HG03097 (cell line): ENCODE results near the gene ITGBL1.

Experiments used
- ATAC-seq: cut with Tn5 transposase; IDR thresholded peaks from one replicate; pipeline ENCODE4 v1.9.1; 2021; ENCODE audit not compliant: unreplicated experiment, low FRiP score

The ITGBL1 gene

DNA sequence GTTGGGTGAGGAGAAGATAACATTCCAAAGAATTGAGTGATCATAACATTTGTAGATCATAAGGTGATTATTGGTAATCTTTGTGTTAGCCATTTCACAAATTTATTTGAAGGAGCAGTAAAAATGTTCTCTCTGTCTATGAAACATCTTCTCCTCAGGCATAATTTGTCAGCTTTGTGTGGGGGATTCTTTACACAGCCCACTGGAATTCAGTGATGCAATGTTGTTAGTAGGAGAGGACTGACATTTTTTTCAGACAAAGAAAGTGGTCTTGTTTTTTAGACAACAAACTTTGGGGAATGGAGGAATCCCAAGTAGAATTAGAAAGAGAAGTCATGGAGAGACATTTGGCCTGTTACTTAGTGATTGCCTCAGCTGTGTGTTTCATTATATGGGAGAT lies 100.3 kb downstream of the ITGBL1 start:
- no peak for ATAC-seq

DNA sequence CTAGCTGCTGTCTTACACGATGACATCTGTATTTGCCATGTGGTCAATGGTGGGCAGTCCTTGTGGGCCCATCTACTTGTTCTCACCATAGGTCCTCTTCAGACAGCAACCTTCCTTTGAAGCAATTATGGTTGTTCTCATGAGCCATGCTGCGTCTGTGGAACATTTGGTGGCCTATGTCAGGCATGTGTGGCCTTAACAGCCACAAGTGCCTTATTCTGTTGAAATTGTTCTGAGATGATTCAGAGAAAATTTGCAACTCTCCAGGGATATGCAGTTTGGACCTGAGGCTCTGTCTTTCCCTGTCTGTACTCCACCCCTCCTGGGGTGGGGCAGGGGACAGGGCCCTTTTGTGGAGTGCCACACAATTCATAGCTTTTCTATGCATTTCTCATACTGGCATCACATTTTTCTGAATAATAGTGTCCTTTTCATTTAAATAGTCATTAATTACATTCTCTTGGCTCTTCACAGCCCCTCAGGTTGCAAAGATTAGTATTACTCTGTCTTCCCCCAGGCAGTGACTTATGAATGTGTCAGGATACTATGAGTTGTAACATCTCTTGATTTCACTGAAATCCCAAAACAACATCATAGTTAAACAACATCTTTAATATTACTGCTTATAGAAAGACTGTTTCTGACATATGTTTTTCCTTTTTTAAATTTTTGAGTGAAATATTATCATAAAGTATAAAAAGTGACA lies 102.1 kb downstream of the ITGBL1 start:
- no peak for ATAC-seq

DNA sequence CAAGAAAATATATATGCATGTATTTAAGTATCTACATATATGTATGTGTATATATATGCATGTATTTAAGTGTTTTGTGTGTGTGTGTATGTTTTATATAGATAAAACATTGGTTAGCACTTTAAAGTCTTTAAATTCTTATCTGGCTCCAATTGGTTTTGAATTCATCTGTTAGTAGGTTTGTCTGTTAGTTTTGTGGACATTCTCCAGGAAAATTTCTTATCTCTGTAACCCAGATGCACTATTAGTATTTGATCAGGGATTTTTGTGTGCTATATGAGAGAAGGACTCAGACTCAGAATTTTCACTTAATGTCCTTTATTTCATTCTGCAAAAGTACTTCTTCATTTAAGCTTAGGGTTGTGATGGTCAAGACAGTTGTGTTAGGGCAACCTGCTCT lies 103.1 kb downstream of the ITGBL1 start:
- no peak for ATAC-seq

GRCh38 chr13:101556676-101557123 lies 104.2 kb downstream of the ITGBL1 start:
- no peak for ATAC-seq

DNA sequence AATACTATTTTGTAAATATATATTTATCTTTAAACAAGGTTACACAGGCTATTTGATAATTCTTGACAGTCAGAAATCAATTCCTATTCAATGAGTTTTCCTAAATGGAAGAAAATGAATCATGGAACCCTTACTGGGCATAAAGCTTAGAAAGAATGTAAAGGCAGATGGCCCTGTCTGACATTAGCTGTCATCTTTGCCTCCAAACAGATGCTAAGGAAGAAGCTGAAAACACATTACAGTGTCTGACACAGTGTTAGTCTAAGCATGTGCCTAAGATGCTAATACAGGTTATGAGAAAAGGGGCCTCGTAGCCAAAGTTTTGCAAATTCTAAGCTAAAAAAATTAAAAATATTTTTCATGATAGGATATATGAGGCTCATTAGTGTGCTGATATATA lies 112.8 kb downstream of the ITGBL1 start:
- no peak for ATAC-seq

DNA sequence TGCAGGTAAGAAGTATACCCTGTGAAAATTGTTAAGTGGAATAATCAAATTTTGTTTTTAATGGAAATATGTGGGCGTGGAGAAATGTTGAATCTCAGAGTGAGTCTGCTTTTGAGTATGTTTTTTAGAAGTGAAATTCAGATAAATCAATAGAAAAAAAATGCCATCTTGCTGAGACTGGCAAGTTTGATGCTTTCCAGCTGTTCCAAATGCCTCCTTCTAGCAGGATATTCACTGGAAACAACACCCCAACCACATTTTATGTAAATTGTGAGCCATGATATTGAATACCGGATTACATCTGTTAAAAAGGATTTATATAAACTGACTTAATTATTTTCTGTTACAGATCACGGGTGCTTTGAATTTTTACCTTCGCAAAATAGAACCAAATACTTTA lies 115.4 kb downstream of the ITGBL1 start:
- ATAC-seq, result no peak

DNA sequence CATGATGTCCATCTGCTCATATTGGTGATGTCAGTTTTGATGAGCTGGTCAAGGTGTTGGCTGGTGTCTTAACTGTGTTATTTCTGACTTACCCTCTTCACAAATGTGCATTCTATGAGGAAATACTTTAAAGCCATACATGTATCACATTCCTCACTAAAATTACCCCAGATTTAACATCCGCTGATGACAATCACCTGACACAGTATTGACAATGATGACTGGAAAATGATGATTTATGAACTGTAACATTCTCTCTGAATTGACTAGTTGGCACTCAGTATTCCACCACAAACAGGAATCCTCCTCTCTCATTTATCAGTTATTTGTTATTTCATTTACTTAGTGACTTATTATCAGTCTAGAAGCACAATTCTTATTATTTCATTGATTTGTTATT lies 117.3 kb downstream of the ITGBL1 start:
- ATAC-seq, result no peak

DNA sequence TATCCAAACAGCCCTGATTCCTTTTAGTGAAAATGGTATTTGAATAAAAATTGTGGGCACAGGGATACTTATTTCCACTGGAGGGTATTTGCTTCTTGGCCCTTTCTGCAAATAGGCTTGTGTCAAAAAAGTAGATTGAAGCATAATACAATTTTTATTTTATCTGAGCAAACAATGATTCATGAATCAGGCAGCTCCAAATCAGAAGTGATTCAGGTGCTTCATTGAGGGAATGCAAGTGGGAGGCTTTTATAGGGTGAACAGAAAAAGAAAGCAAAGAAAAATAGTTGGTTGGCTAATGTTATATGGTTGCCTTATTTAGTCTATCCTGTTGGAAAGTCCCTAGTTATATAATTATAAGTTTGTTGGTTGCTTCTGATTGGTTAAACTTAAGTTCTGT lies 117.9 kb downstream of the ITGBL1 start:
- ATAC-seq, result no peak

DNA sequence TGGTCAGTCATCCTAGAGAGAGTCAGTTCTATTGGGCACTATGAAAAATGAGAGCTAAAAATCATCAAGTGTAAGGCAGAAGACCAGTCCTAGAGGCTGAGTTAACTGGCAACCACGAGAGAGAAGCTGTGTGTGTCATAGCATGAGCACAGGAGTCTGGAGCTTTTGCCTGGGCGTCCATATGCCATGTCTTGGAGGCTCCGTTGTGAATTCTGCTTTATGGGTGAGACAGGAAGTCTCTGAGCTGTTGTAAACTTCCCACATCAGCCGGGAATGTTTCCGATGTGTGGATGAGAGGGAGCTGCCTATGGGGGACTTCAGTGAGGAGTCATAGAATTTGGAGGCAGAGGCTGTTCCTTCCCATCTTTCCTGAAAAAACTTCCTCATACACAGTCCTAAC lies 120.0 kb downstream of the ITGBL1 start:
- ATAC-seq, result no peak

DNA sequence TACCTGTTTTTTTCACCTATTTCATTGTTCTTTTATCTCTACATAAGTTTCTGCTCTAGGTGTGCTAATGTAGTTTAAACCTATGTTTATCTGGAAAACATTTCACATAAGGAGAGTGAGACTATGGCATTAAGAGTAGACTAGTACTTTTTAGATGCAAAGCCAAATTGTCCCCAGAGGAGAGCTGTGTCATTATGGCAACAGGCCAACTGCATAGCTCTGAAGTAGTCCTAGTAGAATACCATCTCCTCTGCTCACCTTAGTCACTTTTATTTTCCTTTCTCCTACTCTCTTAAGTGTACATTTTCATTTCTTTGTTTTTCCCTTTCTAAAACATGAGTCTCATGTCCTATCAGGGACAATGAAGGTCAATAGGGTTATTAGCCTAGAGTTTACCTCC lies 123.1 kb downstream of the ITGBL1 start:
- ATAC-seq, result no peak

DNA sequence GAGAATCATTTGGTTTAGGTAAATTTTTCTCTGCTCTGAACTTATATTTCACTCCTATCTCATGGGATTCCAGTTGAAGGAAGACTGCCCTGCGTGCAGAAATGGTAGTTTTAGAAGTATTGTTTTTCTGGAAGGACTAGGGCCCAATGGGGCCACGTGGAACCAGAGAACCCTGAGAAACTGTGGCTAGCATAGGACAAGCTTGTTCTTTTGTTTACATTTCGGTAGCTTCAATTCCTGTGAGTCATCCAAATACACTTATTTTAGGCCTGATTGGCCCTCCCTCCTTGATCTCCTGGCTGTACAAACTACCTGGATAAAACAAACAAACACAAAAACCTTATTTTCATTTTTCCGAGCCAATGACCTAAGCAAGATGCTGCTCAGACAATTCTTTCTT lies 124.0 kb downstream of the ITGBL1 start:
- no peak for ATAC-seq

GRCh38 chr13:101576977-101577376 lies 124.5 kb downstream of the ITGBL1 start:
- ATAC-seq, result no peak

- ATAC-seq, result no peak
Observed at GRCh38 chr13:101579281-101579802, 126.9 kb downstream of the ITGBL1 start.

DNA sequence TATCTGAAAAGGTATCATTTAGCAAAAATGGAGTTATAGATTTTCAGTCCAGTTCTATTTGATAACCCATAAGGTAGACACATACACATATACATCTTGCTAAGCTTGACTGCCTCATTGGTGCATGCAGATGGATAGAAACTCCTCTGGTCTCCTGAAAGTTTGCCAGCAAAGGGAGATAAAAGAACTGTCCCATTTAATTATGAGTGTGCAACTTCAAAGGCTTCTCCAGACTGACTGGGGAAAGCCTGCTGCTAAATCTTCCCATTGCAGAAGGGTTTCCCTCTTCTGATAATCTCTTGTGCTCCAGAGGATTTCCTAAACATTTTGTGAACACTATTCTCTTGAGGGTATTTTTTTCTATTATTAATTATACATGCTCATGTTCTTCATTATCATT lies 131.9 kb downstream of the ITGBL1 start:
- ATAC-seq, result no peak

GRCh38 chr13:101590479-101590878 lies 138.0 kb downstream of the ITGBL1 start:
- ATAC-seq, result no peak

DNA sequence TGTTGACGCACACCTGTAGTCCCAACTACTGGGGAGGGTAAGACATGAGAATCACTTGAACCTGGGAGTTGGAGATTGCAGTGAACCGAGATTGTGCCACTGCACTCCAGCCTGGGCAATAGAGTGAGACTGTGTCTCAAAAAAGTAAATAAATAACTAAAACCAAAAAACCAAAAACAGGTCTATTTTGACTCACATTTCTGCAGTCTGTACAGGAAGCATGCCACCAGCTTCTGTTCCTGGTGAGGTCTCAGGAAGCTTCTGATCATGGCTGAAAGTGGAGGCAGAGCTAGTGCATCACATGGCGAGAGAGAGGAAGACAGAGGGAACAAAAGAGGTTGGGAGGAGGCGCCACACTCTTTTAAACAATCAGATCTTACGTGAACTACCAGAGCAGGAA lies 142.5 kb downstream of the ITGBL1 start:
- ATAC-seq, result peak; percentile 59

GRCh38 chr13:101596803-101597202 lies 144.3 kb downstream of the ITGBL1 start:
- no peak for ATAC-seq

- ATAC-seq, result no peak
Observed at GRCh38 chr13:101611491-101612475, 159.3 kb downstream of the ITGBL1 start.

DNA sequence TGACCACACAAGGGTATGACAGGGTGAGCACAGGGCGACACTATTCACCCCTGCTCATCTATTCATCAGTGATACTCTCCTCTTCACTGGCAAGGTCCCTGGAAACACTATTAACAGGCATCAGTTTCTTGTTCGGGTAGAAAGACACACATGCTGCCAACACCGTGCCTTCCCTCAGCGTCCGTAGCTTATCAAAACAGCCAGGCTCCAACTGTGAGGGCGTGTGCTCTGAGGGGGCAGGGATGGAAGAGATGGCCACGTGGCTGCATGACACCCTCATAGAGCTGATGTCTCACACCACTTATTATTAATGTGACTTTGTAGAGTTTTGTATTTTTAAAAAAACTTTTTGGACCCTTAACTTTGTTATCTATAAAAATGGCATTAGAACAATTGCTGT lies 160.3 kb downstream of the ITGBL1 start:
- ATAC-seq, result no peak

- no peak for ATAC-seq
Observed at GRCh38 chr13:101614491-101614890, 162.0 kb downstream of the ITGBL1 start.

- no peak for ATAC-seq
Observed at GRCh38 chr13:101618440-101619187, 166.1 kb downstream of the ITGBL1 start.
